SIG-M5 (cell line): ENCODE results near the gene PDE4C.

Source experiments
- DNase-seq: peaks from one replicate; lab custom pipeline; 2025; lab: John Stamatoyannopoulos, UW

PDE4C gene

GRCh38 chr19:18254546-18255503, 28.6 kb upstream of the PDE4C start:
- DNase-seq, result no peak

GRCh38 chr19:18253716-18254115, 27.5 kb upstream of the PDE4C start:
- DNase-seq, result no peak

GRCh38 chr19:18253130-18253529, 26.9 kb upstream of the PDE4C start:
- no peak for DNase-seq

GRCh38 chr19:18252370-18252717, 26.1 kb upstream of the PDE4C start:
- no peak for DNase-seq

GRCh38 chr19:18251587-18252369, 25.5 kb upstream of the PDE4C start:
- no peak for DNase-seq

GRCh38 chr19:18249834-18250233, 23.6 kb upstream of the PDE4C start:
- no peak for DNase-seq

- DNase-seq, result no peak
Observed at GRCh38 chr19:18245297-18245696, 19.1 kb upstream of the PDE4C start.

- DNase-seq, result no peak
Observed at GRCh38 chr19:18239303-18239702, 13.1 kb upstream of the PDE4C start.

GRCh38 chr19:18234194-18234593, 8.0 kb upstream of the PDE4C start:
- no peak for DNase-seq

GRCh38 chr19:18233224-18233825, 7.1 kb upstream of the PDE4C start:
- DNase-seq, result no peak

- DNase-seq, result no peak
Observed at GRCh38 chr19:18232540-18233223, 6.4 kb upstream of the PDE4C start.

- DNase-seq, result no peak
Observed at GRCh38 chr19:18231775-18232174, 5.5 kb upstream of the PDE4C start.

GRCh38 chr19:18230941-18231734, 4.9 kb upstream of the PDE4C start:
- DNase-seq, result no peak

GRCh38 chr19:18229915-18230314, 3.7 kb upstream of the PDE4C start:
- DNase-seq, result no peak

- no peak for DNase-seq
Observed at GRCh38 chr19:18229474-18229873, 3.2 kb upstream of the PDE4C start.

- DNase-seq, result no peak
Observed at GRCh38 chr19:18227781-18228271, 1.6 kb upstream of the PDE4C start.

- no peak for DNase-seq
Observed at GRCh38 chr19:18226956-18227780, 930 bp upstream of the PDE4C start.

- no peak for DNase-seq
Observed at GRCh38 chr19:18225355-18225701, 910 bp downstream of the PDE4C start.

GRCh38 chr19:18224525-18225354, 1.5 kb downstream of the PDE4C start:
- peak; percentile 47 for DNase-seq
